K562 (cell line): Measurements from ENCODE around the gene ATXN7L1. TPM values are rescaled to one million over a fixed set of nuclear protein-coding genes. Genes with fewer than 3 reads are reported as not detected.
A peak's percentile ranks its signal among the peaks of the same experiment; 100 is the strongest.

Source experiments
- ATAC-seq: fragments of 200-7000 bp; cut with Tn5 transposase; 3 replicates; pipeline ENCODE4 v1.9.1; 2020; ENCODE audit warnings: moderate library complexity
- BruUV-seq: library from RNA; stranded (reverse); fragments of 400-500 nt; replicated peaks from 2 replicates; lab custom pipeline; 2021; lab: Mats Ljungman, UMichigan
- CTCF ChIA-PET: fragments of 300-600 bp; formaldehyde crosslinking; extraction: SDS; loops from one replicate; lab custom pipeline; 2021; ENCODE audit warnings: low intra/inter-chr PET ratio; lab: Yijun Ruan, JAX
- POLR2A ChIA-PET: fragments of 300-600, 350-650 bp; sonication (Branson Sonifier 250); formaldehyde crosslinking; extraction: SDS; loops from one replicate; lab custom pipeline; 2021; ENCODE audit warnings: antibody characterized with exemption, inconsistent platforms; lab: Yijun Ruan, JAX
- DNase-seq, 4 experiments: peaks; one replicate each; pipeline versions ENCODE4 v3.0.0 to v3.0.0-alpha.2; 2011 to 2018; ENCODE audit warnings: low spot score in 3 of 4, mixed read lengths in 3 of 4; ENCODE audit errors: extremely low read depth in 1 of 4
- FAIRE-seq: peaks from 2 replicates; lab custom pipeline; 2011; peaks lifted over from hg19 to GRCh38; lab: Jason Lieb, UNC
- H2AFZ ChIP-seq: 2 replicates; pipeline ENCODE4 v1.6.0; 2011; ENCODE audit warnings: low read depth, low read length, control low read depth, inconsistent platforms
- H3K27ac ChIP-seq: fragments of 200-600 bp; 3 replicates; pipeline ENCODE4 v1.8.0; 2011; ENCODE audit warnings: low read depth, mild to moderate bottlenecking, control low read depth, inconsistent platforms, low read length, moderate library complexity, mixed read lengths; ENCODE audit errors: extremely low read depth
- H3K27me3 ChIP-seq, 2 experiments: fragments of 300-600 bp in 1 of 2; 2 replicates in 1 of 2; 3 replicates in 1 of 2; pipeline versions ENCODE4 v1.6.0 to v1.8.0; 2011; ENCODE audit warnings: inconsistent platforms in 2 of 2, low read length in 2 of 2, mild to moderate bottlenecking in 1 of 2, mixed read lengths in 1 of 2, moderate library complexity in 1 of 2; ENCODE audit not compliant: control insufficient read depth in 2 of 2, insufficient read depth in 2 of 2
- H3K36me3 ChIP-seq: fragments of 300-600 bp; 3 replicates; pipeline ENCODE4 v1.8.0; 2011; ENCODE audit warnings: mild to moderate bottlenecking, low read length, inconsistent platforms; ENCODE audit not compliant: control insufficient read depth, insufficient read depth
- H3K4me1 ChIP-seq, 2 experiments: fragments of 200-600 bp in 1 of 2; replicated peaks in 1 of 2; 2 replicates in 1 of 2; 3 replicates in 1 of 2; pipeline versions ENCODE4 v1.5.1 to v1.8.0; 2011; ENCODE audit warnings: inconsistent platforms in 2 of 2, low read length in 2 of 2, mild to moderate bottlenecking in 1 of 2, mixed read lengths in 1 of 2, moderate library complexity in 1 of 2; ENCODE audit not compliant: control insufficient read depth in 2 of 2, insufficient read depth in 2 of 2
- H3K4me2 ChIP-seq: 2 replicates; pipeline ENCODE4 v1.6.1; 2011; ENCODE audit warnings: low read length, control low read depth, inconsistent platforms, mixed read lengths; ENCODE audit not compliant: insufficient read depth
- H3K4me3 ChIP-seq: fragments of 200-600 bp; sonication (generic), shearing (Covaris generic); 2 replicates; pipeline ENCODE4 v1.5.1; 2016; ENCODE audit warnings: control low read depth, inconsistent platforms
- H3K79me2 ChIP-seq: fragments of 200-600 bp; 3 replicates; pipeline ENCODE4 v1.8.0; 2011; ENCODE audit warnings: low read length, inconsistent platforms; ENCODE audit not compliant: control insufficient read depth, insufficient read depth
- H3K9ac ChIP-seq, 2 experiments: 2 replicates each; pipeline versions ENCODE4 v1.6.0 to v1.6.1; 2011; ENCODE audit warnings: low read depth in 2 of 2, low read length in 2 of 2, control low read depth in 1 of 2, inconsistent platforms in 1 of 2, mild to moderate bottlenecking in 1 of 2, mixed read lengths in 1 of 2; ENCODE audit not compliant: insufficient read depth in 1 of 2
- H3K9me1 ChIP-seq: one replicate; pipeline ENCODE4 v1.6.0; 2011; ENCODE audit warnings: inconsistent platforms, mild to moderate bottlenecking, low read length, moderate library complexity; ENCODE audit not compliant: control insufficient read depth, insufficient read depth
- H3K9me3 ChIP-seq: replicated peaks from 2 replicates; pipeline ENCODE4 v1.5.1; 2011; ENCODE audit warnings: low read depth, low read length, inconsistent platforms; ENCODE audit not compliant: control insufficient read depth, insufficient read depth
- H4K20me1 ChIP-seq: replicated peaks from 2 replicates; pipeline ENCODE4 v1.6.1; 2011; ENCODE audit warnings: low read length, inconsistent platforms, mixed read lengths; ENCODE audit not compliant: control insufficient read depth, insufficient read depth
- GTF2F1 ChIP-seq: IDR thresholded peaks from 2 replicates; pipeline ENCODE4 v1.6.1; 2011; ENCODE audit warnings: low read depth, low read length, improper control_type of control experiment
- HMG20A ChIP-seq: fragments of 450-650 bp; formaldehyde crosslinking; conservative IDR thresholded peaks from 2 replicates; pipeline ENCODE4 v1.4.0; 2020; ENCODE audit warnings: mild to moderate bottlenecking, mixed read lengths
- POLR2AphosphoS2 ChIP-seq: IDR thresholded peaks from 2 replicates; pipeline ENCODE4 v1.6.1; 2012; ENCODE audit warnings: low read length, improper control_type of control experiment
- RHOXF2B ChIP-seq: fragments of 250-450 bp; sonication (Bioruptor Pico); conservative IDR thresholded peaks from 2 replicates; pipeline ENCODE4 v1.5.1; 2021
- SLC30A9 ChIP-seq: fragments of 250-450 bp; sonication (Bioruptor Pico); IDR thresholded peaks from 2 replicates; pipeline ENCODE4 v1.8.0; 2022; ENCODE audit warnings: mild to moderate bottlenecking, moderate library complexity
- ZBTB49 ChIP-seq: sonication (generic); formaldehyde crosslinking; IDR thresholded peaks from 2 replicates; pipeline ENCODE4 v1.8.0; 2022; ENCODE audit warnings: missing genetic modification reagents, mild to moderate bottlenecking, borderline replicate concordance
- ZC3H8 ChIP-seq: fragments of 450-650 bp; IDR thresholded peaks from 2 replicates; pipeline ENCODE4 v1.6.1; 2017
- ZKSCAN8 ChIP-seq: fragments of 200-800 bp; sonication (Bioruptor generic); IDR thresholded peaks from 2 replicates; pipeline ENCODE4 v1.6.1; 2016; ENCODE audit warnings: missing genetic modification characterization, missing compliant biosample characterization
- ZNF146 ChIP-seq: IDR thresholded peaks from one replicate; pipeline ENCODE4 v1.6.1; 2018; ENCODE audit warnings: missing compliant biosample characterization; ENCODE audit not compliant: unreplicated experiment
- ZNF408 ChIP-seq: fragments of 250-450 bp; sonication (Bioruptor Pico); IDR thresholded peaks from 2 replicates; pipeline ENCODE4 v1.4.0; 2020; ENCODE audit warnings: low read depth, mild to moderate bottlenecking, moderate library complexity
- ZNF445 ChIP-seq: fragments of 250-450 bp; sonication (Bioruptor Pico); IDR thresholded peaks from 2 replicates; pipeline ENCODE4 v1.4.0; 2020; ENCODE audit warnings: low read depth, mild to moderate bottlenecking, moderate library complexity
- ZNF449 ChIP-seq: fragments of 250-450 bp; sonication (Bioruptor Pico); IDR thresholded peaks from 2 replicates; pipeline ENCODE4 v1.8.0; 2022; ENCODE audit warnings: moderate library complexity, mild to moderate bottlenecking, inconsistent platforms
- WGBS: fragments of 100-300 bp; shearing (Covaris generic); methylation state at CpG from one replicate; pipeline ENCODE4 v1.1.6; 2016; ENCODE audit warnings: low coverage, mixed read lengths; ENCODE audit not compliant: insufficient coverage; ENCODE audit errors: missing lambda C conversion rate; 5-methylcytosine and 5-hydroxymethylcytosine counted together
- in situ Hi-C: fragments of 300-500 bp; cut with MboI; formaldehyde crosslinking; loops from 4 replicates; pipeline ENCODE4 v1.15.0; 2018; ENCODE audit warnings: inconsistent platforms, mixed read lengths
- intact Hi-C: fragments of 100-400 bp; cut with micrococcal nuclease; formaldehyde crosslinking; loops from 2 replicates; pipeline ENCODE4 v1.14.2; 2022
- polyA plus RNA-seq, 8 experiments: library from polyadenylated mRNA; depleted of rRNA in 4 of 8; stranded (reverse) in 5 of 8; unstranded in 3 of 8; fragments of >200 nt; fragmentation: Nextera tagmentation in 2 of 8; fragmentation: Illumina TruSeq in 1 of 8; extraction: Ambion mirVana in 2 of 8; extraction: Trizol in 1 of 8; gene quantifications; 2 replicates each; pipeline versions ENCODE4 v1.2.1 to v1.2.3, GENCODE V29; 2011 to 2014; ENCODE audit warnings: inconsistent platforms in 1 of 8, missing spikeins in 1 of 8
- total RNA-seq, 7 experiments: library from RNA; depleted of rRNA in 6 of 7; stranded (reverse); fragments of >200 nt in 6 of 7; fragmentation: Illumina TruSeq in 2 of 7; extraction: Trizol in 2 of 7; gene quantifications; 2 replicates each; pipeline versions ENCODE4 v1.2.1 to v1.2.3, GENCODE V29; 2011 to 2021; ENCODE audit warnings: low replicate concordance in 1 of 7
- TF ChIP-seq, protein P1 (sequence below): fragments of 250-450 bp; sonication (Bioruptor Pico); IDR thresholded peaks from 2 replicates; pipeline ENCODE4 v1.5.0; 2020; ENCODE audit warnings: mild to moderate bottlenecking
- TF ChIP-seq, protein P2 (sequence below): sonication (generic); IDR thresholded peaks from 2 replicates; pipeline ENCODE4 v1.6.1; 2016

Gene ATXN7L1
- total and polyA plus RNA-seq, 9 of the 15 experiments (the other 6 are each of a cell fraction or from before 2014, with no cell fraction given), result 6.6 to 13.7 (median 10.7) TPM

DNA sequence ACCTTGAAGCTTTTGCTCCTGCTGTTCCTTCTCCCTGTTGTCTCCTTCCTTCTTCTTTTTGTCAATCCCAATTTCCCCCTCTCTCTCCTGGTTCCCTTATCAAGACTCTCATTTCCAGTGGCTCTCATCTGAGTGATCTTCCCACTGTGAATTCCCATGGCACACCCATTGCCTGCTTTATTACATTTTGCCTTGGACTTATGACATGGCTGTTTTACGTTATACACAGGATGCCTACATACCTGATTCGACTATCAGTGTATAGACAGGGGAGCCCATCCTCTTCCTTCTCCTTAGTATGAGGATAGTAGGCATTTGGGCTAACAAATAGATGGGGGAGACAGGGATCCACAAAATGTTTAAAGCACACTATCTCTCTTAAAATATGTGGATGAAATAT lies 255.2 kb downstream of the ATXN7L1 start:
- no peak for ATAC-seq
- Histone ChIP-seq H3K9me1 (no peaks in the 10 kb centered on the region), H3K9me3 (no peaks in the 10 kb centered on the region), H2AFZ (no peak overlapping the region), H3K27me3 (peaks cover 0 to 20% of the 10 kb centered on the region in 2 experiments; a peak in 1 of 5 replicates), H3K79me2 (no peaks in the 10 kb centered on the region), H4K20me1 (no peaks in the 10 kb centered on the region), H3K4me3 (no peak overlapping the region), H3K36me3 (no peaks in the 10 kb centered on the region), H3K4me2 (no peak overlapping the region), H3K27ac (no peak overlapping the region), H3K9ac (peak overlapping the region in 1 of 2 experiments; percentile 46; a peak in 1 of 4 replicates), H3K4me1 (no peaks in the 10 kb centered on the region; a peak in 1 of 5 replicates)
- intact Hi-C loops (no loop called here), in situ Hi-C loops (no loop called here)
- FAIRE-seq, result no peak
- CTCF ChIA-PET, result no interaction called here
- POLR2A ChIA-PET, result interaction anchor here (0.7 to 1.1 kb wide), 2 partner anchors 14 to 33 kb away, joined by 4 read pairs; no protein-coding TSS in a partner anchor
- WGBS, result 2% methylated on average over 2 of the region's 2 CpGs
- BruUV-seq, result no TSS peak
- no peak for DNase-seq
- TF ChIP-seq GTF2F1, result no peak
- no peak for TF ChIP-seq ZNF408 (CRISPR knock-in tag)
- TF ChIP-seq ZBTB49 (CRISPR knock-in tag), result no peak
- TF ChIP-seq POLR2AphosphoS2, result no peak
- TF ChIP-seq HMG20A, result no peak
- TF ChIP-seq ZNF449 (CRISPR knock-in tag), result no peak
- no peak for TF ChIP-seq SLC30A9 (CRISPR knock-in tag)
- no peak for TF ChIP-seq ZKSCAN8 (CRISPR knock-in tag)
- TF ChIP-seq, protein P1, sequence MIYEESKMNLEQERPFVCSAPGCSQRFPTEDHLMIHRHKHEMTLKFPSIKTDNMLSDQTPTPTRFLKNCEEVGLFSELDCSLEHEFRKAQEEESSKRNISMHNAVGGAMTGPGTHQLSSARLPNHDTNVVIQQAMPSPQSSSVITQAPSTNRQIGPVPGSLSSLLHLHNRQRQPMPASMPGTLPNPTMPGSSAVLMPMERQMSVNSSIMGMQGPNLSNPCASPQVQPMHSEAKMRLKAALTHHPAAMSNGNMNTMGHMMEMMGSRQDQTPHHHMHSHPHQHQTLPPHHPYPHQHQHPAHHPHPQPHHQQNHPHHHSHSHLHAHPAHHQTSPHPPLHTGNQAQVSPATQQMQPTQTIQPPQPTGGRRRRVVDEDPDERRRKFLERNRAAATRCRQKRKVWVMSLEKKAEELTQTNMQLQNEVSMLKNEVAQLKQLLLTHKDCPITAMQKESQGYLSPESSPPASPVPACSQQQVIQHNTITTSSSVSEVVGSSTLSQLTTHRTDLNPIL (CRISPR knock-in tag), result no peak
- TF ChIP-seq, protein P2, sequence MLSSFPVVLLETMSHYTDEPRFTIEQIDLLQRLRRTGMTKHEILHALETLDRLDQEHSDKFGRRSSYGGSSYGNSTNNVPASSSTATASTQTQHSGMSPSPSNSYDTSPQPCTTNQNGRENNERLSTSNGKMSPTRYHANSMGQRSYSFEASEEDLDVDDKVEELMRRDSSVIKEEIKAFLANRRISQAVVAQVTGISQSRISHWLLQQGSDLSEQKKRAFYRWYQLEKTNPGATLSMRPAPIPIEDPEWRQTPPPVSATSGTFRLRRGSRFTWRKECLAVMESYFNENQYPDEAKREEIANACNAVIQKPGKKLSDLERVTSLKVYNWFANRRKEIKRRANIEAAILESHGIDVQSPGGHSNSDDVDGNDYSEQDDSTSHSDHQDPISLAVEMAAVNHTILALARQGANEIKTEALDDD, result no peak
- no peak for TF ChIP-seq ZNF445 (CRISPR knock-in tag)
- TF ChIP-seq ZNF146 (CRISPR knock-in tag), result no peak
- TF ChIP-seq ZC3H8, result no peak
- TF ChIP-seq RHOXF2B (CRISPR knock-in tag), result no peak
